A172 (cell line): ENCODE data around the gene ZBTB45. TPM values are rescaled to one million over a fixed set of nuclear protein-coding genes. Genes with fewer than 3 reads are reported as not detected.
"Not testable (repeated sequence)": the region's sequence is repeated elsewhere in the genome, so short reads cannot be mapped to it uniquely, and the experiment has no call there.

Experiments used
- DNase-seq: peaks from one replicate; pipeline ENCODE4 v3.0.0-alpha.2; 2015; ENCODE audit warnings: low spot score
- total RNA-seq: library from RNA; depleted of rRNA; stranded (reverse); fragments of >200 nt; shearing (Covaris generic); gene quantifications from 2 replicates; pipeline ENCODE4 v1.2.3, GENCODE V29; 2014

Gene ZBTB45
- total RNA-seq, 1 experiment from 2014 or later: 11.9 TPM

GRCh38 chr19:58510084-58510862 lies 9.3 kb downstream of the ZBTB45 start:
- DNase-seq: no peak

- no peak for DNase-seq
Observed at GRCh38 chr19:58509731-58510083, 9.9 kb downstream of the ZBTB45 start.

DNA sequence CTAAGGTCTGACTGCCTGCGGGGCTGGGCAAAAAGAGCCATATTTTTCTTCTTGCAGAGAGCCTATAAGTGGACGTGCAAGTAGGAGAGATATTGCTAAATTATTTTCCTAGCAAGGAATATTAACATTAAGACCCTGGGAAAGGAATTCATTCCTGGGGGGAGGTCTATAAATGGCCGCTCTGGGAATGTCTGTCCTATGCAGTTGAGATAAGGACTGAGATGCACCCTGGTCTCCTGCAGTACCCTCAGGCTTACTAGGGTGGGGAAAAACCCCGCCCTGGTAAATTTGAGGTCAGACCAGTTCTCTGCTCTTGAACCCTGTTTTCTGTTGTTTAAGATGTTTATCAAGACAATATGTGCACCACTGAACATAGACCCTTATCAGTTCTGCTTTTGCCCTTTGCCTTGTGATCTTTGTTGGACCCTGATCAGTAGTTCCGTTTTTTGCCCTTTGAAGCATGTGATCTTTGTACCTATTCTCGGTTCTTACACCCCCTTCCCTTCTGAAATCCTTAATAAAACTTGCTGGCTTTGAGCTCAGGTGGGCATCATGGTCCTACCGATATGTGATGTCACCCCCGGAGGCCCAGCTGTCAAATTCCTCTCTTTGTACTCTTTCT lies 11.9 kb downstream of the ZBTB45 start:
- DNase-seq: not testable (repeated sequence)

GRCh38 chr19:58500242-58500641 lies 19.4 kb downstream of the ZBTB45 start:
- DNase-seq: no peak

GRCh38 chr19:58499021-58499927 lies 20.3 kb downstream of the ZBTB45 start:
- peak; percentile 88 for DNase-seq

GRCh38 chr19:58498316-58499020 lies 21.1 kb downstream of the ZBTB45 start:
- no peak for DNase-seq

DNA sequence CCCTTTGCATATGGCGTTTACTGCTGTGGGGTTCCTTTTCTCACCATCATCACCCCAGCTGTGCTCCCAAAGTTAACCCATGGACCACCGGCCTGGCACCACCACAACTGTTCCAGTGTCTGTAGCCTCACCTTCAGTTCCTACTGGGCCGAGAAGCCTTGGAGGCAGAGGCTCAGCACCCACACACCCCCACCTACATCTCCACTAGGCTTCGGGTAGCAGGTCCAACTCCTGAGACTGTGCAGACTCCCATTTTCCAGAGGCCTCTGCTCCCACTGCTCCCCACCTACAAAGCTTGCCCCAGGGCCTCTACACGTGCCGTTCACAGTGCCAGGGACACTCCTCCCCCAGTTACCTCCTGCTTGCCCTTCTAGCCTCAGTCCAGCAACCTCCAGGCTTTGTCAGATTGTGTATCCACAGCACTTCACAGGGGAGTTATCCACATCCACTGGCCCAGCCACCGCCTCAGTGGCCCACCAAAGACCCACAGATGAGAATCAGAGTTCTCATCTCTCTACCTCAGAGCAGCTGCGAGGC lies 21.9 kb downstream of the ZBTB45 start:
- DNase-seq: no peak

GRCh38 chr19:58492265-58492664 lies 27.3 kb downstream of the ZBTB45 start:
- no peak for DNase-seq

GRCh38 chr19:58491393-58491792 lies 28.2 kb downstream of the ZBTB45 start:
- DNase-seq: no peak

GRCh38 chr19:58484349-58484748 lies 35.3 kb downstream of the ZBTB45 start:
- DNase-seq: not testable (repeated sequence)

GRCh38 chr19:58483776-58484175 lies 35.8 kb downstream of the ZBTB45 start:
- DNase-seq: no peak

DNA sequence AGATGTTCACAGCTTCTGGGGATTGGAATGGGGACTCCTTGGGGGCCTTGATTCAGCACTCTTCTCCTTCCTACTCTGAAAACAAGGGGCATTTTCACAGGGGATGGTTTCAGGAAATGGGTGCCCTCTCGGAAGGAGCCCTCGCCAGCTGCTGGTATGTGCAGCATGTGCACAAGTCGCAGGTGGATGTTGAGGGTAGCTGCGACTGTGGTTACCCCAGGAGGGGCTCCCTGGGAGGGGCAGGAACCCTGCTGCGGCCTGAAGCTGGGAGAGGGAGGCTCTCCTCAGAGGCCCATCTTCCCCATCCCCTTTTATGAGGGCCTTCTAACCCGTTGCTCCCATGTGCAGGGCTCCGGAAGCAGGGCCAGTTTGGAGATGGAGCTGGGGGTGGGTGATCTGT lies 37.2 kb downstream of the ZBTB45 start:
- no peak for DNase-seq

- DNase-seq: no peak
Observed at GRCh38 chr19:58480831-58481230, 38.8 kb downstream of the ZBTB45 start.

DNA sequence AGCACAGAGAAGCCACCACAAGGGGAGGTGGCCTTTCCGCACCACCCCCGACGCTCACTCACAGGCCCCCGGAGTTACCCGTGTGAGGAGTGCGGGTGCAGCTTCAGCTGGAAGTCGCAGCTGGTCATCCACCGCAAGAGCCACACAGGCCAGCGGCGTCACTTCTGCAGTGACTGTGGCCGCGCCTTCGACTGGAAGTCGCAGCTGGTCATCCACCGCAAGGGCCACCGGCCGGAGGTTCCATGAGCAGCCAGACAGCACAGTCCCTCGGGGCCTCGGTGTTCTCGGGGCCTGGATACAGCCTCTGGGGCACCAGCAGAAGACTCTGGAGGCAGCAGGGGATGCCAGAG lies 39.2 kb downstream of the ZBTB45 start:
- DNase-seq: no peak

DNA sequence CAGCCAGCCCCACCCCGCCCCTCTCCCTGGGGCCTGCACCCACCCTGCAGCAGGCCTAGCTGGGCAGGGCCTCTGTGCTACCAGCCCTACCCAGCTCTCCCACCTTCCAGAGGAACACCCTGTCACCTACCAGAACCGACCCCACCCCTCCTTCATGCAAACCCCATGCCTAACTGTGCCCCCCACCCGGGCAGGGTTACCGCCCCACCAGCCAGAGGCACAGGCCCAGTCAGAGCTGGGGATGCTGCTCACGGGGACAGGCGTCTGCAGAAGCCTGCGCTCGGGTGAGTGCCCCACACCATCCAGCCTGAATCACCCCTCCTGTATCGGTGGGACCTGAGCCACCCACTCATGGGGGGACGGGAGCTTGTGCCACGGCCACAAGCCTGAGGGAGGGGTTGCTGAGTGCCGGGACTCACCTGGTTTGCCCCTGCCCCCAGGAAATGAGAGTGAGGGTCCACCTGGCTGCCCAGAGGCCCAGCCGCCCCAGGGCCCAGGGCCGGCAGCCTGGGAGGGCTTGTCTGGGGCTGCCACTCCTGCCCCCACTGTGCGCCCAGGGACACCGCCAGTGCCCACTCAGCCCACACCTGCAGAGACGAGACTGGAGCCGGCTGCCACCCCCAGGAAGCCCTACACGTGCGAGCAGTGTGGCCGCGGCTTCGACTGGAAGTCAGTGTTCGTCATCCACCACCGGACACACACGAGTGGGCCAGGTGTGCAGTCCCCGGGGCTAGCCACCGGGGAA lies 39.7 kb downstream of the ZBTB45 start:
- no peak for DNase-seq

- no peak for DNase-seq
Observed at GRCh38 chr19:58479303-58479702, 40.3 kb downstream of the ZBTB45 start.

DNA sequence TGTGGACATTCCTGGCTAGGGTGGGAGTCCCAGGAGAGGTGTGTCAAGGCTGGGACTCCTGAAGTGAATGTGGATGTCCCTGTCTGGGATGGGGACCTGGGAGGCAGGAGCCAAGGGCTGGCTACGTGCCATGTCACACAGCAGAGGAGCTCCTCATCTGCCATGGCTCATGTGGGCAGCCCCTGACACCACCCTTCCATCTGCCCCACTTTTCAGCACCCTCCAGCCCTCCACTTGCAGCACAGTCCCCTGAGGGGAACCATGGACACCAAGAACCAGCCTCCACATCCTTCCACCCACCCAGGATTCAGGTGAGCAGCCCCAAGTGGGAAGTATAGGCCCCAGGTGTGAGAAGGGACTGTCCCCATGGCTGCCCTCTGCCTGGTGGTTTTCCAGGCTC lies 41.7 kb downstream of the ZBTB45 start:
- no peak for DNase-seq

DNA sequence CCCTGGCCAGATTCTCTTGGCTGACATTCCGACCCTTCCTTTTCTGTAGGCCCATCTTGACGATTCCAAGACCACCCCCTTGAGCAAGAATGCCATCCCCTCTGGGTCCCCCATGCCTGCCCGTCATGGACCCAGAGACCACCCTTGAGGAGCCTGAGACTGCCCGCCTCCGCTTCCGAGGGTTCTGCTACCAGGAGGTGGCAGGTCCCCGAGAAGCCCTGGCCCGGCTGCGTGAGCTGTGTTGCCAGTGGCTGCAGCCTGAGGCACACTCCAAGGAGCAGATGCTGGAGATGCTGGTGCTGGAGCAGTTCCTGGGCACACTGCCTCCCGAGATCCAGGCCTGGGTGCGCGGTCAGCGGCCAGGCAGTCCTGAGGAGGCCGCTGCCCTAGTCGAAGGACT lies 42.5 kb downstream of the ZBTB45 start:
- DNase-seq: no peak

DNA sequence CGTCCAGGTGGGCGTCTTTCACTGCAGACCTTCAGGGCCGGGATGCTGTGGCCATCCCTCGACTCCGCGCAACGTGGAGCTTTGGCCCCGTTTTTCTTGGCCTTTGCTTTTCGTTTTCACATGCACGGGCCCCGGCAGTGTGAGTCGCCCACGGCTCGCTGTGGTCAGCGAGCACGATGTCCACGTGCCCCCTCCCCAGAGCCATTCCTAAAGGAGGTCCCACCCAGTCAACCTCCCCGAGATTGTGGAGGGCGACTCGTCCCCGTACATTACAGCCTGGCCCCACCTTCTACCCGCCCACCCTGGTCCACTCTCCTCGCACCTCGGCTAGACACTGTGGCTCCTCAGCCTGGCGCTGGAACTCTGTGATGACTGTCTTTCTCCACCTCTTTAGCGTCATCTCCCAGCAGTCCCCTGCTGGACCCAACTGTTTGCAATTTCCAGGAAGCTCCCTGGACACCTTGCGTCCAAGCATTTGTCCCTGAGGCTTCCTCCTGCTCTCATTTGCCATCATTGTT lies 43.1 kb downstream of the ZBTB45 start:
- no peak for DNase-seq

DNA sequence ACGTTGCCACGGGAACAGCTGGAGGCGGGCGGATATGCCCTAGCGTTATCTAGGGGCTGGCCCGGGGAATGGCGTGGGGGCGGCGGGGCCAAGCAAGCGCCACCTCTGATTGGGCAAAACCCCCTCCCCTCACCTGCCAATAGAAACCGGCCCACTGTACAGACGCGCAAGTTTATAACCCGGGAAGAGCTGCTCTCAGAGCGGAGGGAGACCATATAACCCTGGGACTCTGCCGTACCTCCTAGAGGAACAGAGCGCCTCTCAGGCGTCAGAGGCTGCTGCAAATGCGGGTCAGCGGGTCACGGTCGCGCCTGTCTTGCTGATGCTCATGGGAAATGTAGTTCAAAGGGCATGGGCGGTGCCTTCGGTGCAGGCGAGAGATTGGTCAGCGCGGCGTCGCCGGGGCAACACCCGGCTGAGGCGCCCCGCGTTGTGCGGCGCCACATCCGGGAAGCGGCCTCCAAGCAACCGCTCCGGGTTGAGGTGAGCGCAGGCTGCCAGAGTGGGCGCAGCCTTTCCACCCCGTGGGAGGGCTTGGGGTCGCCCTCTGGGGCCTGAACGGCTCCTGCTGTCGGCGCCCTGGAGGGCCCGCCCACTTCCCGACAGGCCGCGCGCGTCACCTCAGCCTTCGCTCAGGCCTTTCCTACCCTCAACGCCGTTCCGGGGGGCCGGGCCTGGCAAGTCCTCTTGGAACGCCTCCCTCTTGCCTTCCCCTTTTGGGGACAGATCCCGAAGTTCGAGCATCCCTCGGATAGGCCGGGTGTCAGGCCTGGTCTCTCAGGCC lies 43.7 kb downstream of the ZBTB45 start, which contains the start of gene ZNF446:
Gene ZNF446 (plus strand): TSS at position 639 of the 784 bp plus-strand sequence. CDS start 867 bp downstream, outside the sequence.
- DNase-seq: peak; percentile 97
